H1 (cell line): ENCODE results near the gene NIPSNAP2. TPM values are rescaled to one million over a fixed set of nuclear protein-coding genes. Genes with fewer than 3 reads are reported as not detected.
"Not testable (repeated sequence)": the region's sequence is repeated elsewhere in the genome, so short reads cannot be mapped to it uniquely, and the experiment has no call there.

Experiments used
- CTCF ChIA-PET: fragments of 300-600 bp; sonication (Branson Sonifier 250); formaldehyde crosslinking; loops from one replicate; lab custom pipeline; 2021; ENCODE audit not compliant: partially characterized antibody; lab: Charles Lee
- POLR2A ChIA-PET: fragments of 300-600 bp; sonication (Branson Sonifier 250); formaldehyde crosslinking; loops from one replicate; lab custom pipeline; 2021; ENCODE audit warnings: inconsistent platforms; ENCODE audit not compliant: partially characterized antibody; lab: Charles Lee
- DNase-seq, 2 experiments: peaks; one replicate each; pipeline versions ENCODE4 v3.0.0 to v3.0.0-alpha.2; 2010 to 2022; ENCODE audit warnings: low spot score in 2 of 2, low read depth in 1 of 2, mixed read lengths in 1 of 2
- FAIRE-seq: peaks from 2 replicates; lab custom pipeline; 2011; peaks lifted over from hg19 to GRCh38; lab: Jason Lieb, UNC
- H2AFZ ChIP-seq: 2 replicates; pipeline ENCODE4 v1.8.1; 2012; ENCODE audit warnings: low read length, inconsistent platforms
- H2AK5ac ChIP-seq: 2 replicates; pipeline ENCODE4 v1.6.1; 2013; ENCODE audit warnings: low read depth, low read length
- H2BK120ac ChIP-seq: replicated peaks from 2 replicates; pipeline ENCODE3; 2013; ENCODE audit warnings: low read depth, low read length, inconsistent platforms
- H2BK12ac ChIP-seq: 2 replicates; pipeline ENCODE4 v1.6.1; 2013; ENCODE audit warnings: low read depth, low read length
- H2BK15ac ChIP-seq: 2 replicates; pipeline ENCODE4 v1.6.1; 2013; ENCODE audit warnings: low read length
- H2BK20ac ChIP-seq: 2 replicates; pipeline ENCODE4 v1.6.1; 2013; ENCODE audit warnings: low read length
- H2BK5ac ChIP-seq: 2 replicates; pipeline ENCODE4 v1.6.1; 2013; ENCODE audit warnings: low read depth, low read length
- H3K14ac ChIP-seq: 2 replicates; pipeline ENCODE4 v1.6.1; 2013; ENCODE audit warnings: inconsistent platforms; ENCODE audit not compliant: insufficient read length
- H3K18ac ChIP-seq: 2 replicates; pipeline ENCODE4 v1.6.1; 2013; ENCODE audit warnings: low read length; ENCODE audit errors: extremely low read depth
- H3K23ac ChIP-seq: 2 replicates; pipeline ENCODE4 v1.6.1; 2013; ENCODE audit warnings: inconsistent platforms; ENCODE audit not compliant: insufficient read length
- H3K23me2 ChIP-seq: 2 replicates; pipeline ENCODE4 v1.6.1; 2013; ENCODE audit warnings: low read depth, low read length
- H3K27ac ChIP-seq: 2 replicates; pipeline ENCODE4 v1.6.1; 2011; ENCODE audit warnings: low read depth, low read length, inconsistent platforms
- H3K27me3 ChIP-seq, 4 experiments: replicated peaks in 1 of 4; 1 replicate in 1 of 4; 2 replicates in 3 of 4; pipeline versions ENCODE4 v1.6.1 to v1.8.1; 2011 to 2013; ENCODE audit warnings: low read length in 3 of 4, mild to moderate bottlenecking in 3 of 4, inconsistent platforms in 2 of 4, mixed read lengths in 2 of 4, moderate library complexity in 1 of 4; ENCODE audit not compliant: control insufficient read depth in 3 of 4, insufficient read depth in 3 of 4; ENCODE audit errors: extremely low read depth in 1 of 4
- H3K36me3 ChIP-seq, 4 experiments: 2 replicates each; pipeline versions ENCODE4 v1.6.1 to v1.8.1; 2011 to 2013; ENCODE audit warnings: mild to moderate bottlenecking in 4 of 4, low read length in 3 of 4, moderate library complexity in 2 of 4, control low read depth in 1 of 4, inconsistent platforms in 1 of 4; ENCODE audit not compliant: insufficient read depth in 4 of 4, control insufficient read depth in 2 of 4
- H3K4ac ChIP-seq: replicated peaks from 2 replicates; pipeline ENCODE3; 2013; ENCODE audit warnings: low read length, low read depth, mixed read lengths, inconsistent platforms; ENCODE audit not compliant: insufficient read length
- H3K4me1 ChIP-seq, 4 experiments: replicated peaks in 1 of 4; 1 replicate in 1 of 4; 2 replicates in 3 of 4; pipeline versions ENCODE4 v1.6.1 to v1.8.1; 2011 to 2013; ENCODE audit warnings: low read length in 3 of 4, inconsistent platforms in 2 of 4, mixed read lengths in 1 of 4; ENCODE audit not compliant: insufficient read depth in 4 of 4, control insufficient read depth in 3 of 4
- H3K4me2 ChIP-seq, 2 experiments: 2 replicates each; pipeline versions ENCODE4 v1.6.1 to v1.8.1; 2011 to 2013; ENCODE audit warnings: low read depth in 2 of 2, low read length in 2 of 2, control low read depth in 1 of 2, inconsistent platforms in 1 of 2, mild to moderate bottlenecking in 1 of 2; ENCODE audit not compliant: insufficient read depth in 1 of 2
- H3K4me3 ChIP-seq, 4 experiments: fragments of 200-600, 300-600 bp in 1 of 4; sonication (generic), shearing (Covaris generic), sonication (Bioruptor Twin) in 1 of 4; 2 replicates each; pipeline versions ENCODE4 v1.5.1 to v1.8.1; 2011 to 2016; ENCODE audit warnings: low read length in 4 of 4, low read depth in 3 of 4, control low read depth in 2 of 4, inconsistent platforms in 2 of 4, mild to moderate bottlenecking in 2 of 4, mixed read lengths in 1 of 4, moderate library complexity in 1 of 4; ENCODE audit not compliant: insufficient read depth in 2 of 4; ENCODE audit errors: extremely low read depth in 1 of 4
- H3K56ac ChIP-seq: replicated peaks from 2 replicates; pipeline ENCODE3; 2013; ENCODE audit warnings: low read depth, mild to moderate bottlenecking, mixed read lengths, low read length, inconsistent platforms; ENCODE audit not compliant: insufficient read length
- H3K79me1 ChIP-seq: 2 replicates; pipeline ENCODE4 v1.6.1; 2013; ENCODE audit warnings: low read depth, low read length, control low read depth
- H3K79me2 ChIP-seq, 2 experiments: 2 replicates each; pipeline versions ENCODE4 v1.6.1 to v1.8.1; 2012 to 2013; ENCODE audit warnings: low read length in 2 of 2, mild to moderate bottlenecking in 2 of 2, inconsistent platforms in 1 of 2; ENCODE audit not compliant: insufficient read depth in 2 of 2, control insufficient read depth in 1 of 2
- H3K9ac ChIP-seq, 4 experiments: replicated peaks in 1 of 4; 1 replicate in 1 of 4; 2 replicates in 3 of 4; pipeline versions ENCODE4 v1.6.1 to v1.8.1; 2011 to 2013; ENCODE audit warnings: low read depth in 3 of 4, low read length in 3 of 4, control low read depth in 2 of 4, mild to moderate bottlenecking in 2 of 4, moderate library complexity in 2 of 4, inconsistent platforms in 1 of 4; ENCODE audit errors: extremely low read depth in 1 of 4
- H3K9me3 ChIP-seq, 2 experiments: 2 replicates each; pipeline versions ENCODE4 v1.6.1 to v1.8.1; 2012 to 2013; ENCODE audit warnings: mild to moderate bottlenecking in 2 of 2, moderate library complexity in 2 of 2, control low read depth in 1 of 2, inconsistent platforms in 1 of 2, low read depth in 1 of 2, low read length in 1 of 2, mixed read lengths in 1 of 2; ENCODE audit not compliant: insufficient read depth in 2 of 2
- H4K20me1 ChIP-seq, 2 experiments: replicated peaks in 1 of 2; 2 replicates each; pipeline versions ENCODE3 to v1.8.1; 2011 to 2013; ENCODE audit warnings: inconsistent platforms in 2 of 2, low read length in 2 of 2, mild to moderate bottlenecking in 1 of 2; ENCODE audit not compliant: insufficient read depth in 2 of 2, control insufficient read depth in 1 of 2
- H4K5ac ChIP-seq: 2 replicates; pipeline ENCODE4 v1.6.1; 2013; ENCODE audit warnings: low read length, low read depth, mixed read lengths, inconsistent platforms; ENCODE audit not compliant: insufficient read length
- H4K8ac ChIP-seq: 2 replicates; pipeline ENCODE4 v1.8.0; 2013; ENCODE audit warnings: mild to moderate bottlenecking, moderate library complexity, low read length, inconsistent platforms; ENCODE audit not compliant: insufficient read depth; ENCODE audit errors: extremely low read depth
- H4K91ac ChIP-seq: replicated peaks from 2 replicates; pipeline ENCODE3; 2013; ENCODE audit warnings: low read length, mixed read lengths, inconsistent platforms; ENCODE audit not compliant: insufficient read length
- CHD2 ChIP-seq: IDR thresholded peaks from 2 replicates; pipeline ENCODE4 v1.6.1; 2012; ENCODE audit warnings: low read length, improper control_type of control experiment
- CREB1 ChIP-seq: IDR thresholded peaks from 2 replicates; pipeline ENCODE4 v1.6.1; 2012; ENCODE audit warnings: inconsistent platforms
- GTF2F1 ChIP-seq: IDR thresholded peaks from 2 replicates; pipeline ENCODE4 v1.6.1; 2012; ENCODE audit warnings: low read depth, low read length, improper control_type of control experiment, borderline replicate concordance
- RXRA ChIP-seq: IDR thresholded peaks from 2 replicates; pipeline ENCODE4 v1.6.1; 2011; ENCODE audit warnings: low read depth, mild to moderate bottlenecking, low read length, moderate library complexity; ENCODE audit not compliant: insufficient read depth
- ZNF274 ChIP-seq: IDR thresholded peaks from 2 replicates; pipeline ENCODE4 v1.7.0; 2012; ENCODE audit warnings: low read length, borderline replicate concordance; ENCODE audit errors: extremely low read depth
- WGBS, 2 experiments: shearing (Covaris generic) in 1 of 2; methylation state at CpG; one replicate each; pipeline versions ENCODE4 v1.1.6 to v1.1.7; 2013 to 2015; ENCODE audit warnings: low lambda C conversion rate in 2 of 2, mixed read lengths in 2 of 2, inconsistent platforms in 1 of 2, low coverage in 1 of 2, missing lambda C conversion rate in 1 of 2; ENCODE audit not compliant: insufficient replicate concordance in 2 of 2, insufficient coverage in 1 of 2, insufficient read length in 1 of 2; ENCODE audit errors: extremely low coverage in 1 of 2, missing lambda C conversion rate in 1 of 2; 5-methylcytosine and 5-hydroxymethylcytosine counted together
- polyA plus RNA-seq, 7 experiments: library from polyadenylated mRNA; depleted of rRNA in 3 of 7; stranded (reverse) in 5 of 7; unstranded in 2 of 7; fragments of >200 nt in 5 of 7; fragments of 200-250 nt in 2 of 7; gene quantifications; 1 replicate in 5 of 7; 2 replicates in 1 of 7; 4 replicates in 1 of 7; pipeline versions ENCODE4 v1.2.1 to v1.2.3, GENCODE V29; 2011 to 2013; ENCODE audit warnings: missing spikeins in 2 of 7, mixed read lengths in 2 of 7
- total RNA-seq: library from RNA; stranded (reverse); fragmentation: NEBNext Ultra II Directional; extraction: Animal tissue kit (Norgen Biotek cat#: 25700); gene quantifications from 2 replicates; pipeline ENCODE4 v1.2.1, GENCODE V29; 2021
- TF ChIP-seq, protein P1 (sequence below): IDR thresholded peaks from 2 replicates; pipeline ENCODE4 v1.6.1; 2012; ENCODE audit warnings: inconsistent platforms

The NIPSNAP2 gene
- total and polyA plus RNA-seq, 2 of the 8 experiments (the other 6 are each of a cell fraction or from before 2014, with no cell fraction given): 31.1 to 45.2 TPM

DNA sequence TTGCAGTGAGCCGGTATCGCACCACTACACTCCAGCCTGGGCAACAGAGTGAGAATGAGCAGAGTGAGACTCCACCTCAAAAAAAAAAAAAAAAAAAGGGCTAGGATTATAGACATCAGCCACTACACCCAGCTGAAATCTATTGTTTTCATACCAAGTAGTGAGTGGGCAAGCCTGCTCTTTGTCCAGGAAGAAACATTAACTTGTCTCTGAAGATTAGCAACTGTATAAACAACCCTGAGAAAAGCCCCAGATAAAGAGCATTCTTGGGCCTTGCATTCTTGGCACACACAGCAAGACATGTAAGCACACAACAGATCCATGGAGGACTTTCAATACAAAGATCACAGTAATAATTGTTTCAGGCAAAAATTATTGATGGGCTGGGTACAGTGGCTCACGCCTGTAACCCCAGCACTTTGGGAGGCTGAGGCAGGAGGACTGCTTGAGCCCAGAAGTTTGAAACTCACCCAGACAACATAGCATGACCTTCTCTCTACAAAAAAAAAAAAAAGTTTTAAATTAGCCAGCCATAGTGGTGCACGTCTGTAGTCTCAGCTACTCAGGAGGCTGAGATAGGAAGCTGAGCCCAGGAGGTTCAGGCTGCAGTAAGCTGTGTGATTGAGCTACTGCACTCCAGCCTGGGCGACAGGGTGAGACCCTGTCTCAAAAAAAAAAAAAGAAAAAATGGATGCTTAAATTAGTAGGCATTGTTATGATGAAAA is 82.5 kb downstream of the NIPSNAP2 start (continued):
- TF ChIP-seq ZNF274 (no peak), GTF2F1 (no peak), RXRA (no peak), CREB1 (no peak), CHD2 (no peak)
- TF ChIP-seq, protein P1, sequence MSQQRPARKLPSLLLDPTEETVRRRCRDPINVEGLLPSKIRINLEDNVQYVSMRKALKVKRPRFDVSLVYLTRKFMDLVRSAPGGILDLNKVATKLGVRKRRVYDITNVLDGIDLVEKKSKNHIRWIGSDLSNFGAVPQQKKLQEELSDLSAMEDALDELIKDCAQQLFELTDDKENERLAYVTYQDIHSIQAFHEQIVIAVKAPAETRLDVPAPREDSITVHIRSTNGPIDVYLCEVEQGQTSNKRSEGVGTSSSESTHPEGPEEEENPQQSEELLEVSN: no peak

DNA sequence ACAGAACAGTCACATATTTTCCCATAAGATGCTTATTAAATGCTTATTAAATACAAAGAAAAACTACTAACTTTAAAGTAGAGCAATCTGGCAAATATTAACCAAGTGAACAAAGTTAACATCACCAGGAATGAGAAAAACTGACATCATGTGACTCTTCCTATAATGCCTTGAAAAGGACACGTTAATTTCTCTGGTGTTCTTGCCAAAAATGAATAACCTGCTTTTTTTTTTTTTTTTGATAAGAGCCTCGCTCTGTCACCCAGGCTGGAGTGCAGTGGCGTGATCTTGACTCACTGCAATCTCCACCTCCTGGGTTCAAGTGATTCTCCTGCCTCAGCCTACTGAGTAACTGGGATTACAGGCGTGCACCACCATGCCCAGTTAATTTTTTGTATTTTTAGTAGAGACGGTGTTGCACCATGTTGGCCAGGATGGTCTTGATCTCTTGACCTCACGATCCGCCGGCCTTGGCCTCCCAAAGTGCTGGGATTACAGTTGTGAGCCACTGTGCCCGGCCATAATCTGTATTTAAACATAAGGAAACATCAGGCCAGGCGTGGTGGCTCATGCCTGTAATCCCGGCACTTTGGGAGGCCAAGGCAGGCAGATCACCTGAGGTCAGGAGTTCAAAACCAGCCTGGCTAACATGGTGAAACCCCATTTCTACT is 83.2 kb downstream of the NIPSNAP2 start:
- FAIRE-seq, CTCF ChIA-PET, H3K14ac ChIP-seq, H2AFZ ChIP-seq, H3K79me1 ChIP-seq, H2BK12ac ChIP-seq, H4K8ac ChIP-seq, H3K27ac ChIP-seq, H2BK120ac ChIP-seq, H3K4me1 ChIP-seq, H4K20me1 ChIP-seq, H4K5ac ChIP-seq, H2AK5ac ChIP-seq, H2BK20ac ChIP-seq, H3K23ac ChIP-seq, H3K4me2 ChIP-seq, H2BK5ac ChIP-seq, H3K27me3 ChIP-seq, H2BK15ac ChIP-seq, H3K56ac ChIP-seq, H3K9ac ChIP-seq, DNase-seq, H3K4ac ChIP-seq, H3K36me3 ChIP-seq, H3K23me2 ChIP-seq, H3K18ac ChIP-seq, H3K9me3 ChIP-seq, H3K4me3 ChIP-seq, H4K91ac ChIP-seq: not testable (repeated sequence)
- peaks cover 7 to 28% of the 10 kb centered on the region in 2 experiments for H3K79me2 ChIP-seq
- 91% methylated on average over 11 of the region's 11 CpGs; no CpG with 5 or more reads in 1 of the 2 experiments for WGBS, 2 experiments
- POLR2A ChIA-PET: interaction anchor here (1.5 to 44.4 kb wide), 2 partner anchors 10 to 24 kb away, joined by 3 to 869 read pairs; no protein-coding TSS in a partner anchor
